G401 (cell line): Measurements from ENCODE around the gene PTPRF. TPM values are rescaled to one million over a fixed set of nuclear protein-coding genes. Genes with fewer than 3 reads are reported as not detected.

ENCODE experiments used
- DNase-seq: peaks from one replicate; pipeline ENCODE4 v3.0.0-alpha.2; 2015; ENCODE audit warnings: low spot score
- in situ Hi-C: cut with HindIII; loops from 2 replicates; pipeline ENCODE4 v1.10.0; 2016; ENCODE audit warnings: low sequenced_read_pairs, mixed read lengths
- total RNA-seq: library from RNA; depleted of rRNA; stranded (reverse); fragments of >200 nt; shearing (Covaris generic); gene quantifications from 2 replicates; pipeline ENCODE4 v1.2.3, GENCODE V29; 2014

Gene PTPRF
- total RNA-seq, 1 experiment from 2014 or later: 61.3 TPM

DNA sequence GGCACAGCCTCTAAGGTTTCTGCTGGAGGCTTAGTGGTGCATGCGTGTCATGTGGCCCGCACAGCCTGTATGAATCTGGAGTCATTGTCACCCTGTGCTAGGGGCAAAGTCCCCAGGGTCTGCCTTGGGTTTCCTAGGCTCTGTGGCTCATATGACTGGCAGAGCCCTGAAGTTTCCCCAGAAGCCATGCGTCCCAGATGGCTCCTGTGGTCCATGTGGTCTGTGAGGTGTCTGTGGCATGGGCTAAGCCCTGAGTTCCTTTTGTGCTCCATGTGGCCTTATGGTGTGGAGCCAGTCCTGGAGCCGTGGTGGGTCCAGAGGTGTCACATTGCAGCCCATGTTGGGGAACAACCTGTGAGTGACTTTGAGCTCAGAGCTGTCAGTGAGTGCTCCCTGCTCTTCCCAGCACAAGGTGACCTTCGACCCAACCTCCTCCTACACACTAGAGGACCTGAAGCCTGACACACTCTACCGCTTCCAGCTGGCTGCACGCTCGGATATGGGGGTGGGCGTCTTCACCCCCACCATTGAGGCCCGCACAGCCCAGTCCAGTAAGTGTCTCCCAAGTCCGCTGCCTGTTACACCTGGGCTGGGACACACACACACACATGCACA, 61.5 kb downstream of the PTPRF start:
- DNase-seq: no peak
- in situ Hi-C loops: no loop called here

DNA sequence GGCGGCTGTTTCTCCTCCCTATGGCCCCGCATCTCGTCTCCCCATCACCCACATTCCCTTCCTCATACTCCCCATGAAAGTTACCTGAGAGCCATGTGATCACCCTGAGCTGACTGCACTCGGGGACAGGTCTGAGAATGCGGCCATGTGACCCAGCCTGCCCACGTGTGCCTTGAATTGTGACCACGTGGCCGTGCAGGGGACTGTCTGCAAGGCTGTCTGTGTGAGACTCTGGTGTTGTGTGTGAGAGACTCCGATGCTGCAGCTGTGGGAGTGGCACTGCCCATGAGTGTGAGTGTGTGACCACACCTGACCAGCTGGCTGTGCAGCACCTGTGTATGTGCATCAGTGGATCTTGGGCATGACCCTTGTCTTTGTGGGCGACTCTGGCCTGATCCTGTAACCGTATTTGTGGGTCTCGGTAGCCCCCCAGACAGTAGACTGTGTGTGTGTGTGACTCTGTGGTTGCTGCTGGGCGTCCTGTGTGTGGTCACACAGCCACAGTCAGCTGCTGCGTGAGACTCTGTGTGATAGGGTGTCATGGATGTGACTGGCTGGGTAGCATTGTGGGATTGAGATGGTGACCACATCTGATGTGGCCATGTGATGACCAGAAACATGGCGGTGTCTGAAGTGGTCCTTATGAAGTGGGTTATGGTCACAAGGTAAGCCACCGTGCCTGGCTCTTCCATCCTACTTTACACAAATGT, 62.4 kb downstream of the PTPRF start:
- DNase-seq: no peak
- in situ Hi-C loops: no loop called here

DNA sequence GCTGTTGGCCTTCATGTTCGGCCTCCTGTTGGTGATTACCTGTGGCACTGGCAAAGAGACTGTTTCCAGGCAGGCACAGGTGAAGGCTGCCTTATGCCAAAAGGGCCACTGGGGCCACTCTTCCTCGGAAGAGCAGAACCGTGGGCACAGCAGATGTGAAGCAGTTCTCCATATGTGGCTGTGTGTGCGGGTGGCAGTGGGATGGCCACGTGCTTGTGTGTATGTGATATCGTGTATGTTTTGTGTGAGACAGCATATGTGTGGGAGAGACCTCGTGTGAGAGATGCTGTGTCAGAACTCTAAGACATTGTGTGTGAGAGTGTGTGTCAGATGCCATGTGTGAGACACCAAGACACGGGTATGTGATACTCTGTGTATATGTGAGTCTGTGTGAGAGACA, 65.9 kb downstream of the PTPRF start:
- in situ Hi-C loops: no loop called here
- no peak for DNase-seq

DNA sequence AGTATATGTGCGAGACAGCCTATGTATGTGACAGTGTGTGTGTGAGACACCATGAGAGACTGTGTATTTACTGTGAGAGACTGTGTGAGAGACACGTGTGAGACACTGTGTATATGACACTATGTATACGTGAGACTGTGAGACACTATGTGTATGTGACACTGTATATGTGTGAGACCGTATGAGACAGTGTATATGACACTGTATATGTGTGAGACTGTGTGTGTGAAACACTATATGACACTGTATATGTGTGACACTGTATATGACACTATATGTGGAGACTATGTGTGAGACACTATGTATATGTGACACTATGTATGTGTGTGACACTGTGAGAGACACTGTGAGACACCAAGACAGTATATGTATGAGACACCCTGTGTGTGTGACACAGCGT, 66.3 kb downstream of the PTPRF start:
- DNase-seq: no peak
- in situ Hi-C loops: no loop called here

DNA sequence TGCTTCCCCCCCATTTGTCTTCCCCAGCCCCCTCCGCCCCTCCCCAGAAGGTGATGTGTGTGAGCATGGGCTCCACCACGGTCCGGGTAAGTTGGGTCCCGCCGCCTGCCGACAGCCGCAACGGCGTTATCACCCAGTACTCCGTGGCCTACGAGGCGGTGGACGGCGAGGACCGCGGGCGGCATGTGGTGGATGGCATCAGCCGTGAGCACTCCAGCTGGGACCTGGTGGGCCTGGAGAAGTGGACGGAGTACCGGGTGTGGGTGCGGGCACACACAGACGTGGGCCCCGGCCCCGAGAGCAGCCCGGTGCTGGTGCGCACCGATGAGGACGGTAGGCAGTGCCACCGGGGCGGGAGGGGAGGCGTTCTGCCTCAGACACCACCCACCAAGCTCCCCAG, 67.0 kb downstream of the PTPRF start:
- in situ Hi-C loops: no loop called here
- DNase-seq: no peak

DNA sequence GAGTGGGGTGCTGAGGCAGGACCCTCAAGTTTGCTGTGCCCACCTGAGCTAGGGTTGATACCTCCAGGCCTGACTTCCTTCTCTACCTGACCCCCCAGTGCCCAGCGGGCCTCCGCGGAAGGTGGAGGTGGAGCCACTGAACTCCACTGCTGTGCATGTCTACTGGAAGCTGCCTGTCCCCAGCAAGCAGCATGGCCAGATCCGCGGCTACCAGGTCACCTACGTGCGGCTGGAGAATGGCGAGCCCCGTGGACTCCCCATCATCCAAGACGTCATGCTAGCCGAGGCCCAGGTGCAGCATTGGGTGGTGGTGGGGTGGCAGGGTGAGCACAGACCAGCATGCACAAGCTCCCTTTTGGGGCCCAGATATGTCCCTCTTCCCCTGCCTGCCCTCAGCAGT, 67.9 kb downstream of the PTPRF start:
- DNase-seq: no peak
- in situ Hi-C loops: no loop called here

DNA sequence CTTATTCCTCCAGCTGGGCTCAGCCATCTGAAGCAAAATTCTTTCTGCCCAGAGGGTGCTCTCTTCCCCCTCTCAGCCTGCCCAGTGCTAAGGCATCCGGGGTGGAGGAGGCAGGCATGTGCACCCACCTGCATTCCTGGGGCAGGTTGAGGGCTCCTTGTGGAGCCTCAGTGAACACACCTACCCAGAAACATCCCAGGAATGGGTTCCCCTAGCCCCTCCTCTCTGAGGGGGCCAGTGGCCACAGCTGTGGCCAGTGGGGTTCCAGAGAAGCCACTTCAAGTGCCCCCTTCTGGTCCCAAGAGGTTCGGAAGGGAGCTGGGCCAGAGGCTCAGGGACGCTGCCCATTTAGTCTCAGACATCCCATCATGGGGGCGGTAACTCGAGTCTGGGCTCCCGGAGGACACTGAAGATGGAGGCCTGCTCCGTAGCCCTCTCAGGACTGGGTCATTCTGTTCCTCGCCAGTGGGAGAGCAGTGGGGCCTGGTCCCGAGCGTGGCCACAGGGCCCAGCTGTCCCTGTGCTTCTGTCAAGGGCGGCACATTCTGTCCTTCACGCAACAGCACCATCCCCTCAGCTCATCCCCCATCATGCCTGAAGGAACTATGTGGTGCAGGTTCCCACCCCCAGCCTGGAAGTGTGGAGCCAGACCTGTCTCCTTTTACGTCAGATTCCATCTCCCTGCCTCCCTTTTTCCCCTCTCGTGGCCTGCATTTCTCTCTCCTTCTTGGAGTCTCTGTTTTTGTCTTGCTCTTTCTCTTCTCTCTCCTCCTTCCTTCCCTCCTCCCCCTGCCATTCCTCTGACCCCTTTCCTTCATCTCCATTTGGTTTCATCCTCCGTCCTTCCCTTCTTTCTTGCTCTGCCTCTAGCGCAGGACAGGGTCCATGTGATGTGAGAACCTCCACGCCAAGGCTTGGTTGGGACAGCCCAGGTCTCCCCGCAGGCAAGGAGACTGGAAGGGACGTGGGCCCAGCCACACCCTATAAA, 69.6 kb downstream of the PTPRF start:
- DNase-seq: no peak
- in situ Hi-C loops: no loop called here

DNA sequence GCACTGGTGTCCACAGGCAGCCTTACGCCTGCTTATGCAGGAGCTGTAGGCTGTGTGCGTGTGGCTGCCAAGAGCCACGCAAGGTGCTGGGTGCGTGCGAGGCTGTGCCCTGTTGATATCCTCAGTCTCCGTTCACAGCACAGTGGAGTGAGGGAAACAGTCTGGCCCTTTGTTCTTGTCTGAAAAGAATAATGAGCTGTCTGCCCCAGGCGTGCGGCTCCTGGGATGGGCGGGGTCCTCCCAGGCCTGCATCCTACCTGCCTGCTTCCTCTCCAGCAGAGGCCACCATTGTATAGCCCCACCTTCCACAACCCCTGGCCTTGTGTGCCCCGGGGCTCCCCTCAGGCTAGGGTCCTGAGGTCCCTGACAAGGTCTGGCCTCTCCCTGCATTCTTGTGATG, 72.3 kb downstream of the PTPRF start:
- in situ Hi-C loops: no loop called here
- no peak for DNase-seq

DNA sequence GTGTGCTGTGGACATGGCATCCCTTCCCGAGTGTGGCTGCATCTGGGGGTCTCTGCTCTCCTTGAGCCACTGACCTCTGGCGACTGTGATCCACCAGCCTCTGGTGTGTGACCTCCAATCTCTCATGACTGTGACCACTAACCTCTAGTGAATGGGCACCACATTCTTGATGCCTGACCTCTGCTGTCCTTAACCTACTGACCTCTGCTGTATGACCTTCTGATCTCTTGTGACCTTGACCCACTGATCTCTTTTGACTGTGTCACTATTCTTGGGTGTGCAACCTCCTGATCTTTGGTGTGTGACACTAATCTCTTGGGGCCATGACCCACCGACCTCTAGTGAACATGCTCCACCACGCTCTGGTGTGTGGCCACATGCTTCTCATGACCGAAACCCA, 73.5 kb downstream of the PTPRF start:
- no peak for DNase-seq
- in situ Hi-C loops: no loop called here

DNA sequence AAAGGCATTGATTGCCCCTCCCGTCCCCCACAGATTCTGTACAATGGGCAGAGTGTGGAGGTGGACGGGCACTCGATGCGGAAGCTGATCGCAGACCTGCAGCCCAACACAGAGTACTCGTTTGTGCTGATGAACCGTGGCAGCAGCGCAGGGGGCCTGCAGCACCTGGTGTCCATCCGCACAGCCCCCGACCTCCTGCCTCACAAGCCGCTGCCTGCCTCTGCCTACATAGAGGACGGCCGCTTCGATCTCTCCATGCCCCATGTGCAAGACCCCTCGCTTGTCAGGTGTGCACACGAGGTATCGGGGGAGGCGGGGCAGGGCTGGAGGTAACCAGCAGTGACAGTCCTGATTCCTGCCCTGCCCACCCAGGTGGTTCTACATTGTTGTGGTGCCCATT, 74.5 kb downstream of the PTPRF start:
- in situ Hi-C loops: no loop called here
- DNase-seq: no peak

DNA sequence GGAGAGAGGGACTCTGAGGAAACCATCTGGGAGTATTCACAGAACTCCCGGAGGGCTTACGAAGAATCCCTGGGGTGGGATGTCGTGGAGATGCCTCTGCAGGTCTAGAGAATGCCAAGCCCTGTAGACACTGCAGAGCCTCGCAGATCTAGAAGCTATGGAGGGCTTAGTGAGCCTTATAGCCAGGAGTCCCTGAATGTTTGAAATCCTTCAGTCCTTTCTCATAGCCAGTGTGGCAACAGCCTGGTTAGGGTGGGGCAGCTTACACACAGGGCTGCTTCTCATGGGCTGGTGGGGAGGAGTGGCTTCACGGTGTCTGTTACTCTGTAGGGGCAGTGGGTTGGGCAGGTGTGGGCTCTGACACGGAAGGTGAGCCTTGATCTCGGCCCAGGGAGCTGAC, 75.1 kb downstream of the PTPRF start:
- in situ Hi-C loops: no loop called here

DNA sequence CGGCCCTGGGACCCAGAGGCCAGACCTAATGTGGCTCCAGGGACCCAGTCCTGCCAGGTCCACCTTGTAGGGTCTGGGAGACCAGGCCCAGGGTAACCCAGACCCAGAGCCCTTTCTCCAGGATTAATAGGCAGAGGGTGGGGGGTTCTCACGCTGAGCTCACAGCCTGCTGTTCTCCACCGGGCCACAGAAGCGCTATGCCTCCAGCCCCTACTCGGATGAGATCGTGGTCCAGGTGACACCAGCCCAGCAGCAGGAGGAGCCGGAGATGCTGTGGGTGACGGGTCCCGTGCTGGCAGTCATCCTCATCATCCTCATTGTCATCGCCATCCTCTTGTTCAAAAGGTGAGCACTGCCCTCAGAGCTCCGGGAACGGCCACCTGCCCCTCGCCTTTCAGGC, 75.9 kb downstream of the PTPRF start:
- in situ Hi-C loops: no loop called here
- DNase-seq: no peak

More for the DNA sequence above, 75.1 kb downstream of the PTPRF start:
- DNase-seq: no peak

DNA sequence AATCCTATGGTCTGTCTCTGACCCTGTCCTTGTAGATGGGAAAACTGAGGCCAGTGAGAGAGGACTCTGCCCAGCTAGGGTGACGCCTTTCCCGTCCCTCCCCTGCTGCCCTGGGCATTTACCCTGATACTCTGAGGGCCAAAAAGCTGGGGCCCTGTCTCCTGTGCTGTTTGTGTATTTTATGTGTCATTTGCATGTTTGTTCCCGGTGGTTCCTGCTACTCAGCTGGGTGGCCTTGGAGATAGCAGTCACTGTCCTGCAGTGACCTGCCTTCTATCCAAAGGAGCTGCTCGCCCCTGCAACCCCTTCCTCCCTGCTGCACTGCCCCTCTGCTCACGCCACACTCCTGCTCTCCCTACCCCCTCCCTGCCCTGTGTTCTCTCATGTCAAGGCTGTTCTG, 78.1 kb downstream of the PTPRF start:
- DNase-seq: no peak
- in situ Hi-C loops: no loop called here

DNA sequence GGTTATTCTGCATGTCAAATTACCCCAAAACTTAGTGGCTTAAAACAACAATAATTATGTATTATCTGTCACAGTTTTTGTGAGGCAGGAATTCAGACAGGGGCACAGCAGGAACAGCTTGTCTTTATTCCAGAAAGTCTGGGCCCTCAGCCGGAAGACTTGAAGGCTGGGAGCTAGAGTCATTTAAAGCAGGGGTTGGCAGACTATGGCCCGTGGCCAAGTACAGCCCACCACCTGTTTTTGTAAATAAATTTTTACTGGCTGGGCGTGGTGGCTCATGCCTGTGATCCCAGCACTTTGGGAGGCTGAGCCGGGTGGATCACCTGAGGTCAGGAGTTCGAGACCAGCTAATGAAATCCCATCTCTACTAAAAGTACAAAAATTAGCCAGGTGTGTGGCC, 79.7 kb downstream of the PTPRF start:
- in situ Hi-C loops: no loop called here
- DNase-seq: no peak

DNA sequence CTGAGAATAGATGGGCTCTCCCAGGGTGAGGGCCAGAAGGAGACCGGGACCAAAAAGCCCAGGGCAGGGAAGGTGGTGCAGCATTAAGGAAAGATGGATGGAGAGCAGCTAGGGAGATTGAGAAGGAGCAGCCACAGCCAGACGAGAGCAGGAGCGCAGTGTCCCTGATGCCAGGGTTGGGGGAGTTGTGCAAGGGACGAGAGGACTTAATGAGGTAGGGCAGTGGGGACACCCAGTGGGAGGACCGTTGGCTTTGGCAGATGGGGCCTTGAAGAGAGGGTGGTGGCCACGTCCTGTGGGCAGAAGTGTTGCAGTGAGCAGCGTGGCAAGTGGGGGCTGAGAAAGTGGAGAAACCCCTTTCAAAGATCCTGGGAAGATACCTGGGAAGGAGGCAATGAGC, 81.3 kb downstream of the PTPRF start:
- in situ Hi-C loops: no loop called here
- no peak for DNase-seq

DNA sequence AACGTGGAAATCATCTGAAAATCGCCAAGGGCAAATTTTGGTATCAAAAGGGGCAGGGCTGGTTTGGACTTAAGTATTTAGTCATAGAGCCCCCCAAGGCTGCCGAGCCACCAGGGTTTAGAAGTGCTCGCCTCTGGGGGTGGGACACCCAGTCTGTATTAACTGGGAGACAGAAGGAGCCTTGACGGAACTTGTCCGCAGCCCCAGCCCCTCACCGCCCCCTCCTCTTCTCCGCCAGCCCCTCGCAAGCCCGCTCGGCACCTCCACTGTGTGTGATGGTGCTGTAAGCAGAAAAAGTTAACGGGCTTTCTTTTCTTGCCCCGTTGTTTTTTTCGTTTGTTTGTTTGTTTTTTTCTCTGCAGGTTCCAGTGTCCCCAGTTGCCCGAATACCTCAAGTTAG, 81.7 kb downstream of the PTPRF start:
- DNase-seq: no peak
- in situ Hi-C loops: no loop called here

DNA sequence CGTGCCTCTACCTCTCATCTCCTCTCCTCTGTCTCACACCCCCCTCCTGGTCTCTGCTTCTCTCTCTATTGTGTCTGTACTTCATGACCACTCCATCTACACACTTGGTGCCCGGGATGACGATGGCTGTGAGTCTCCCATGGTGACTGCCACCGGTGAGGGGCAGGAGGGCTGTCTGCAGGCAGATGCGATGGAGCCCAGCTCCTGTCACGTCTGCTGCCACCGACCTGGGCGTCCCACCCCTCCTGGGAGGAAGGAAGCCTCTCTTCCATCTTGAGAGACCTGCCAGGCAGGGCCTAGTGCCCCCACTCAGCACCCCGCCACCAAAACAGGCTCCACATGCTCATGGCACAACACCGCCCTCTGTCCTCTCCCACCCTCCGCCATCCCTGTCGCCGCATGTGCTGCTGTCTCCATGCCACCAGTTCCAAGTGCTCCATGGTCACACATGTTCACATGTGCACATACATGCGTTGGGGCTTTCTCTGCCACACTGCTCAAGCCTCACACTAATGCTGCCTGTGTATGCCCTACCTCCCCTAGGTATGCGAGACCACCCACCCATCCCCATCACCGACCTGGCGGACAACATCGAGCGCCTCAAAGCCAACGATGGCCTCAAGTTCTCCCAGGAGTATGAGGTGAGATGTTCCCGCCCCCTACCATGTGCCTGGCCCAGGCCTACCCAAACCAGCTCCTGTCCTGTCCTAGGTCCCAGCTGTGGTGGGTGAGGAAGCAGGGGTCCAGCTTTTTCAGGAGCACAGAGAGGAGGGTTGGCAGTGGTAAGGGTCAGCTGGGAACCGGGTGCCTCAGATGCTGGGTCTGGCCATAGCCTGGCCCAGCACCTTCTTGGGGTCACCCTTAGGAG, 82.6 kb downstream of the PTPRF start:
- in situ Hi-C loops: no loop called here
- no peak for DNase-seq

DNA sequence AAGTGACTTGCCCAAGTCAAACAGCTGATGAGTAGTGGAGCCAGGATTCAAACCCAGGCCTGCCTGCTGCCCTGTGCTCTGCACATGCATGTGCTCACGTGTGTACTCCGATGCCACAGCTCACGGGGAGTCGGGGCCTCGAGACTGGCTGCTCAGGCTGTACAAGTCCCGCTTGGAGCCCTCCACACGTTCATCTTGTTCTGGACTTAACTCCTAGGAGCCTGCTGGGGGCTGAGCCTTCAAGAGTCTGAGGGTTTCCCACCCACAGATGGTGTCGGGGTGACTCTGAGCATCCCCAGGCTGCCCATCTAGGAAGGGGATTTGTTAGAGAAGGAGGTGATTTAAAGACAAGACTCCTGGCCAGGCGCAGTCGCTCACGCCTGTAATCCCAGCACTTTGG, 83.5 kb downstream of the PTPRF start:
- in situ Hi-C loops: no loop called here
- DNase-seq: no peak

DNA sequence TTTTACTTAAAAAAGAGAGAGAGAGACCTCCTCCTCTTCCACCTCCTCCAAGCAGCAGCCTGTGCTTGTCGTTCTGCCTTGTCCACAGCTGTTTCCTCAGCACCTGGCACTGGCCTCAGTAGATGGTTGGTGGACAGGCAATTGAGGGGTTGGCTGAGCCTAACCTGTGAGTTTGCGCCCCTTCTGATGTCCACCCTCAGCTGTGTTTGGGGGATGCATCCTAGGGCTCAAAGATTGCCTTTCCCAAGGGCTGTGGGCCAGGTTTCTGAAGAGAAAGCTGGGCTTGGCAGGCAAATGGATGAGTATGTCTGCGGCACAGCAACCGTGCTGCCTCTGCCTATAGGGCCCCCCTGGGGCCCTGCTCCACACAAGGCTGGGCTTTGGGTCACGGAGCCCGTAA, 84.2 kb downstream of the PTPRF start:
- DNase-seq: no peak
- in situ Hi-C loops: no loop called here
